ENCODE results near the gene CSNK1G1.

The CSNK1G1 gene

DNA sequence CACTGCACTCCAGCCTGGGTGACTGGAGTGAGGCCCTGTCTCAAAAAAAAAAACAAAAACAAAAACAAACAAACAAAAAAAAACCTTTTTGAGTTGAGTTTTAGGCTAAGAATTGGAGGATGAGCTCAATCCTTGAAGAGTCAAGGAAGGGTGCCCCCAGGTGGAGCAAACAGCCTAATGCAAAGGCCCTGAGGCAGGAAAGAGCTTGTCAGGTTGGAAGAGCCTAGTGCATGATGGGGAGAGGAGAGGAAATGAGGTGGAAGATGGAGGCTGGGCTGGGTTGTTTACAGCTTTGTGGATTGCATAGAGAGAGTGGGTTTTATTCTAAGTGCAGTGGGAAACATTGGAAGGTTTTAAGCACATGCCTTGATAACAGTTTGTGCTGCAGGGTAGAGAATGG, 206.5 kb downstream of the CSNK1G1 start:
- Mint-ChIP-seq H3K27me3 (peaks cover 30% of the 10 kb centered on the region), H3K4me1 (ENCODE audit: low read depth) (peaks cover 51% of the 10 kb centered on the region), H3K9me3 (no peaks in the 10 kb centered on the region), H3K36me3 (ENCODE audit: low read depth) (peaks cover 19% of the 10 kb centered on the region), H3K27ac (peak overlapping the region; percentile 23), H3K4me3 (no peak overlapping the region)
- intact Hi-C loops (cut with micrococcal nuclease), result no loop called here

DNA sequence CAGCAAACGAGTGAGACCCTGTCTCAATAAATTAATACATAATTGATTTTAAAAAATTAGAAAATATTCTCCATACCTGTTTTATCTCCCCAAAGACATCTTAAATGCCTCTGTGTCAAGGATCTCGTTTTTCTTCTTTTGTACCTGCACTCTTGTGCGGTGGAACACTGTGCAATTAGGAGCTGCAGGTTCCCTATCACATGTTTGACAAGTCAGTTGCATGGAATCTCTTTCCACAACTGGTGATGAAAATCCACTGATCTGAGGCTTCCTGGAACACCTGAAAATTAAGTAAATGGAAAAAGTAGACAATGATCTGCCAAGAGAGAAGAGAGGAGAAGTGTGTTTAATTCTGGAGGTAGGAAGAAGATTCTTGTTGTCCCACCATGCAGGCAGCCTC, 207.4 kb downstream of the CSNK1G1 start:
- intact Hi-C loops (cut with micrococcal nuclease), result no loop called here
- Mint-ChIP-seq H3K27me3 (peaks cover 29% of the 10 kb centered on the region), H3K4me1 (ENCODE audit: low read depth) (peaks cover 49% of the 10 kb centered on the region), H3K9me3 (no peaks in the 10 kb centered on the region), H3K36me3 (ENCODE audit: low read depth) (peaks cover 25% of the 10 kb centered on the region), H3K4me3 (no peak overlapping the region), H3K27ac (no peak overlapping the region)

DNA sequence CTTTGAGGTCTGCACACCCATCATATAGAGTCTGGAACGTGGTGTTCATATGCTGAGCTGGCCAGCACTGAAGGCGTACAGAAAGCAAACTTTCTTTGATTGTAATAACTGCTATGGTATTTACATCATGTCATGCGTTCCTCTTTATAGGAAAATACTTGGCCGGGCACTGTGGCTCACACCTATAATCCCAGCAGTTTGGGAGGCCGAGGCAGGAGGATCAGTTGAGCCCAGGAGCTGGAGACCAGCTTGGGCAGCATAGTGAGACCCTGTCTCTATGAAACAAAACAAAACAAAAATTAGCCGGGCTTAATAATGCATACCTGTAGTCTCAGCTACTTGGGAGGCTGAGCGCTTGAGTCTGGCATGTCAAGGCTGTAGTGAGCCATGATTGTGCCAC, 207.8 kb downstream of the CSNK1G1 start:
- no peak overlapping the region for H3K4me3 Mint-ChIP-seq
- H3K4me1 Mint-ChIP-seq (ENCODE audit: low read depth), result peaks cover 45% of the 10 kb centered on the region
- H3K9me3 Mint-ChIP-seq, result no peaks in the 10 kb centered on the region
- H3K36me3 Mint-ChIP-seq (ENCODE audit: low read depth), result peaks cover 29% of the 10 kb centered on the region
- intact Hi-C loops (cut with micrococcal nuclease), result no loop called here
- H3K27me3 Mint-ChIP-seq, result peaks cover 24% of the 10 kb centered on the region
- H3K27ac Mint-ChIP-seq, result no peak overlapping the region

DNA sequence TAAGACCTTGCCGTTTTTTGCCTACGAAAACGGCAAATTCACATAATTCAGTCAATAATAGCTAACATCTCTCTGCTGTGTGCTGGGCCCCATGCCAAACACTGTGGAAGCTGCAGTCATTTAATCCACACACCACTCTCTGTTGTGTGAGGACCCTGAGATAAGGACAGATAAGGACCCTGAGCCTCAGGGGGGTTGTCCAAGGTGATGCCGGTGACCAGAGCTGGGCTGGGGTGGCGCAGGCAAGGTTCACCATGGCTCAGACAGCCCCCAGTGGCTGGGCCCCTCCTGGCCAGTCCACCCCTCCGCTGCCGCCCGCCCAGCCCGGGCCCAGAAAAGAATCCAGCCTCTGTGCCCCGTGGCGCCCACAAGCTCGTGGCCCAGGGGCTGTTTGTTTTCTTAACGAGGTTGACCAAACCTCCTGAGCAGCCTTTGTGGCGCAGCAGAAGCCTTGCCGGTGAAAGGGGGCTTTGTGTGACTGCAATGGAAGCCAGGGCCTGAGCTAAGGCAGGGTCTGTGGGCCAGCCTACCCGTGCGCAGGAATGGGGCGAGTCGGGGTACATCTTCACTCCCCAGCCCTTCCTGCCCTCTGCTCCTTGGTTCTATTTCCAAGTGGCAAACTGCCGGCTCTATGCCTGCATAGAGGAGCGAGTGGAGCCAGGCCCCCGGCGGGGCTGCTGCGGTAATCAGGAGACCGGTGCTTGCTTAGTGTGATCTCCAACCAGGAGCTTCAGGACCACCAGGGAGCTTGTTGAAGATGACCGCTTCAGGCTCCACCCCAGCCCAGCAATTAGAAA, 208.9 kb downstream of the CSNK1G1 start:
- H3K27ac Mint-ChIP-seq, result no peak overlapping the region
- H3K4me1 Mint-ChIP-seq (ENCODE audit: low read depth), result peaks cover 36% of the 10 kb centered on the region
- peaks cover 40% of the 10 kb centered on the region for H3K36me3 Mint-ChIP-seq (ENCODE audit: low read depth)
- intact Hi-C loops (cut with micrococcal nuclease), result no loop called here
- no peak overlapping the region for H3K4me3 Mint-ChIP-seq
- H3K27me3 Mint-ChIP-seq, result peaks cover 14% of the 10 kb centered on the region
- no peaks in the 10 kb centered on the region for H3K9me3 Mint-ChIP-seq

DNA sequence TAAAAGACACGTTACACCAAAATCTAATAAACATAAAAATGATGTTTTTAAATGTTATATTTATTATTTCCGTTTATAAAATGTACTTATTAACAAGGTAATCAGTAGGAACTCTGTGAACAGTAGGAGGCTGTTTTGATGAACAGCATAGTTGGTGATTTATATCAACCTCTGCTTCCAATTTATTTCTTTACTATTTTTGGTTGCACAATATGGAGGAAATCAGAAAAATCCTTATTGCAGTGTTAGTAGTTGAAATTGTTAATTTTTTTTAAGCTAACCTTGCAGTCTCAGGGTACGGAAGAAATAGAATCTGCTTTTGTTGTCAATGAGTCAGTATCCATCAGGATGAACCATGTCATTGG, 209.5 kb downstream of the CSNK1G1 start:
- Mint-ChIP-seq H3K27ac (no peak overlapping the region), H3K36me3 (ENCODE audit: low read depth) (peaks cover 46% of the 10 kb centered on the region), H3K4me3 (no peak overlapping the region)

DNA sequence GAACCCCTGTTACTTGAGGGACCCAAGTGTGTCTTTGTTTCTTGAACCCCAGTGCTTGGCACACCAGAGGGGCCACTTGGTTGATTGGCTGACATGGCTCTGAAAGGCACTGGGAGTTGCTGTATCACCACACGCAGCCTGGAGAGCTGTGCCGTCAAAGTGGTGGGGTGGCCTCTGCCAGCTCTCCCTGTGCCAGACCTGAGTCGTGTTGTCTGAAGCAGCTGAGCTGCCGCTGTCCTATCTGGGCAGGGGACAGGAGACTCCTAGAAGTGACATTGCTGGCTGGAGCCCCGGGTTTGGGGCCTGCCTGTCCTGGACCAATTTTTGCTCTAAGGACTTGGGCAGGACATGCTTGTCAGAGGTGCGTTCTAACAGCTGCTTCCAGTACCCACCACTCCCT, 209.9 kb downstream of the CSNK1G1 start:
- Mint-ChIP-seq H3K27ac (no peak overlapping the region), H3K4me1 (ENCODE audit: low read depth) (peaks cover 39% of the 10 kb centered on the region), H3K9me3 (no peaks in the 10 kb centered on the region), H3K36me3 (ENCODE audit: low read depth) (peaks cover 51% of the 10 kb centered on the region), H3K4me3 (no peak overlapping the region), H3K27me3 (peaks cover 5% of the 10 kb centered on the region)
- intact Hi-C loops (cut with micrococcal nuclease), result no loop called here

More for the DNA sequence above, 209.5 kb downstream of the CSNK1G1 start:
- Mint-ChIP-seq H3K27me3 (peaks cover 8% of the 10 kb centered on the region), H3K4me1 (ENCODE audit: low read depth) (peaks cover 39% of the 10 kb centered on the region), H3K9me3 (no peaks in the 10 kb centered on the region)
- intact Hi-C loops (cut with micrococcal nuclease), result no loop called here

DNA sequence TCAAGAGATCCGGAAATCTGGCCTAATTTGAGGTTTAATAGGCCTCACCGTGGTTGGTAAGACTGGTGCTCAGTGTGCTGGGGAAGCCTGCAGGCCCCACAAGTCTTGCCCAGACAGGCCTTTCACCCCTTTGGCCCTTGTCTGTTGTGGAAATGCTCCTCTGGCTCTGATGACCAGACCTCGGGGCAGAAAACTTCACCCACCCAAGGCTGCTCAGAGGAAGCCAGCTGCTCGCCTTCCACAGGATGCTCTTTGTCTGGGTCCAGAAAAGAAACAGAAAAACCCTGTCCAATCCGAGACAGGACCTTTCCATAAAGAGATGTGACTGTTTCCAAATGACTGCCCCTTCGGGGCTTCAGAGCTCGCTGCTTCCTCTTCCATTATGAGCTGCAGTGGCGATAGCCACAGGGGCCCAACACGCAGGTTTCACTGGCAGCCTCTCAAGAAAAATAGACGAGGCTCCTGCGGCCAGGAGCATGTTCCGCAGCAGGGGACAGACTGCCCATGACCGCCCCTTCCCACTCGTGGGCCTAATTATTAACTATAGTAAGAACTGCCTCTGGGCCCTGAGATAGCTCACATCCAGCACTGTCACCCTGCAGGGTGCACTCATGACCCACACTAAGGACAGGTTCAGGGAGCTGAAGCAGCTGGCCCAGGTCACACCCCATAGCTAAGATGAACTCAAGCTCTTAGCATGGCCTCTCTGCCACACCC, 211.2 kb downstream of the CSNK1G1 start:
- H3K4me3 Mint-ChIP-seq, result no peak overlapping the region
- peaks cover 35% of the 10 kb centered on the region for H3K4me1 Mint-ChIP-seq (ENCODE audit: low read depth)
- H3K27ac Mint-ChIP-seq, result no peak overlapping the region
- peaks cover 64% of the 10 kb centered on the region for H3K36me3 Mint-ChIP-seq (ENCODE audit: low read depth)
- H3K27me3 Mint-ChIP-seq, result no peaks in the 10 kb centered on the region
- intact Hi-C loops (cut with micrococcal nuclease), result no loop called here
- no peaks in the 10 kb centered on the region for H3K9me3 Mint-ChIP-seq

DNA sequence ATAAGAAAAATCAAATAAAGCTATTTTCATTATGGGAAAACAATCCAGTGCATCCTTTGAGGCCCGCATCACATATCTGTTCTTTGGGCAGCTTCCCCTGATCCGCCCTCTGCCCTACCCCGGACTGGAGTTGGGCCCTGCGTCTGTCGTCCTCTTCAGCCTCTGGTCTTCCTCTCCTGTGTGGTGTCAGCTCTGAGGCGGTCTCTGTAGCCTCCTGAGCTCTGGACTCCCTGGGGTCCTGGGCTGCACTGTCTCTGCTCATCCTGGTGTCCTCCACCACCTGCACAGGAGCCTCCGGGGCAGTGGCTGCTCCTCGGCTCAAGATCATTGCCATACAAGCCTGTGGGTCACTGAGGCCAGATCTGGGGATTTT, 211.8 kb downstream of the CSNK1G1 start:
- intact Hi-C loops (cut with micrococcal nuclease), result no loop called here
- no peak overlapping the region for H3K4me3 Mint-ChIP-seq
- no peaks in the 10 kb centered on the region for H3K9me3 Mint-ChIP-seq
- H3K4me1 Mint-ChIP-seq (ENCODE audit: low read depth), result peaks cover 30% of the 10 kb centered on the region
- H3K27me3 Mint-ChIP-seq, result no peaks in the 10 kb centered on the region
- H3K36me3 Mint-ChIP-seq (ENCODE audit: low read depth), result peaks cover 66% of the 10 kb centered on the region
- no peak overlapping the region for H3K27ac Mint-ChIP-seq

DNA sequence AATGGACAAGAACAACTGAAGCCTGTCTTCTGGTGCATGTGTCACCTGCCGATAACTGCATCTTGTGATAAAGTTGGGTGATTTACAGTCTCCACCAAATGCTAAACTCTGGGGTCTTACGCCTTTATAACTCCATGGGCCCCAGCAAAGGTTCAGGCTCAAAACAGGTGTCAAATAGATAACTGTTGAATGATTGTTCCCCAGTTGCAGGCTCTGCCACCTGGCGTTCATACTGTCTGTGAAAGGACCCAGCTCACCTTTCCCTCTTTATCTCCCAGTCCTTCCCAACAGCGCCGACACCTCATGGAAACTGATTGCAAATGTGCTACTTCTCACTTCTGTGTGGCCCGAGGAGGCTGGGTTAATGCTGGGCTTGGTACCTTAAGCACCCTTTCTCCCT, 212.7 kb downstream of the CSNK1G1 start:
- Mint-ChIP-seq H3K27me3 (no peaks in the 10 kb centered on the region), H3K27ac (no peak overlapping the region), H3K4me3 (no peak overlapping the region), H3K9me3 (no peaks in the 10 kb centered on the region), H3K4me1 (ENCODE audit: low read depth) (peaks cover 25% of the 10 kb centered on the region), H3K36me3 (ENCODE audit: low read depth) (peaks cover 73% of the 10 kb centered on the region)
- intact Hi-C loops (cut with micrococcal nuclease), result no loop called here

DNA sequence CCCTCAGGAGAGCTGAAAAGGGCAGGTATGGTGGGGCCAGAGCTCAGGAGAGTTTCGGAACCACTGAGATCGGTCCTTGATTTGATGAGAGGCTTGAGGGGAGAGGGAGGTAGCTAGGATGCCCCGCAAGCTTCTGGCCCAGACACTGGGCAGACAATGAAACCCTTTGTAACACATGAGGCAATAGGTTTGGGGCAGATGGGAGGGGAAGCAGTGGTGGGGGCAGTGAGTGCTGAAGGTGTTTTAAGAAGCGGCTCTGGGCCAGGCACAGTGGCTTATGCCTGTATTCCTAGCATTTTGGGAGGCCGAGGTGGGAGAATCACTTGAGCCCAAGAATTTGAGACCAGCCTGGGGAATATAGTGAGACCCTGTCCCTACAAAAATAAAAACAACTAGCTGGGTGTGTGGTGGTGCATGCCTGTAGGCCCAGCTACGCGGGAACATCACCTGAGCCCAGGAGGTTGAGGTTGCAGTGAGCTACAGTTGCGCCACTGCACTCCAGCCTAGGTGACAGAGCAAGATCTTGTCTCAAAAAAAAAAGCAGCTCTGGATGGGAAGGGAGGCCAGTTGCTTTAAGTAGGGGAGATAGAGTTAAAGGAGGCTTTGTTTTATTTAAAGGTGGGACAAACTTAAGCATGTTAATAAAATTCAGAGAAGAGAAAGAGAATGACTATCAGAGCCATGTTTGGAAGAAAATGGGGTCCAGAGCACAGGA, 214.0 kb downstream of the CSNK1G1 start:
- H3K27me3 Mint-ChIP-seq, result no peaks in the 10 kb centered on the region
- H3K36me3 Mint-ChIP-seq (ENCODE audit: low read depth), result peaks cover 86% of the 10 kb centered on the region
- no peak overlapping the region for H3K4me3 Mint-ChIP-seq
- H3K4me1 Mint-ChIP-seq (ENCODE audit: low read depth), result peaks cover 25% of the 10 kb centered on the region
- intact Hi-C loops (cut with micrococcal nuclease), result no loop called here
- no peaks in the 10 kb centered on the region for H3K9me3 Mint-ChIP-seq
- peak overlapping the region; percentile 33 for H3K27ac Mint-ChIP-seq

DNA sequence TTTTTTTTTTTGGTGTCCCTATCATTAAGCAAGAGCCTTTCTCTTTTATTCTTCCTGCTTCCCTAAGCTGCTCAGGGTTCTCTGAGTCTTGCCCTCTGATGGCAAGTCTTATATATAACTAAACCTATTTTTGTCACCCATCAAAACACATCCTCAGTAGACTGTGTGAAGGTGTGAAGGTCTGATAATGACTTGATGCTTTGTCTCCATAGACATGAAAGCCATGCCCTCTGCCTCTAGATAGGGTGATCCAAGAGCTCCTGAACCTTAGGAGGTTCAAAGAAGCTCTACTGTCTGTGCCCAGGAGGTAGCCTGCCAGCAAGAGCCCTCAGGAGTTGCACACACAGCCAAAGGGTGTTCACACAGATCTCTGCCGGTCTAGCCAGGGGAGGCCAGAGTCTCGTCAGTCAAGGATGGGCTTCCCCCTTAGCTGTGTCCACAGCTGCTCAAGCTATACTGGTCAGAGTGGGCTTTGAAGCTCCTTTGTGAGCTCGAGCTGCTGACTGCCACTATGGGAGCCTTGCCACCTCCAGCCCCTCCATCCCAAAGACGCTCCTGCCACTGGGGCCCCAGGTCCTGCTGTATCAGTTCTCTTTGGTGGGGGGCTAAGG, 217.5 kb downstream of the CSNK1G1 start:
- H3K9me3 Mint-ChIP-seq, result no peaks in the 10 kb centered on the region
- H3K27ac Mint-ChIP-seq, result no peak overlapping the region
- no peaks in the 10 kb centered on the region for H3K27me3 Mint-ChIP-seq
- peaks cover 22% of the 10 kb centered on the region for H3K4me1 Mint-ChIP-seq (ENCODE audit: low read depth)
- intact Hi-C loops (cut with micrococcal nuclease), result loop anchor here (10.0 kb wide), 1 partner anchor 394 kb away; no protein-coding TSS in a partner anchor
- peaks cover 95% of the 10 kb centered on the region for H3K36me3 Mint-ChIP-seq (ENCODE audit: low read depth)
- no peak overlapping the region for H3K4me3 Mint-ChIP-seq

DNA sequence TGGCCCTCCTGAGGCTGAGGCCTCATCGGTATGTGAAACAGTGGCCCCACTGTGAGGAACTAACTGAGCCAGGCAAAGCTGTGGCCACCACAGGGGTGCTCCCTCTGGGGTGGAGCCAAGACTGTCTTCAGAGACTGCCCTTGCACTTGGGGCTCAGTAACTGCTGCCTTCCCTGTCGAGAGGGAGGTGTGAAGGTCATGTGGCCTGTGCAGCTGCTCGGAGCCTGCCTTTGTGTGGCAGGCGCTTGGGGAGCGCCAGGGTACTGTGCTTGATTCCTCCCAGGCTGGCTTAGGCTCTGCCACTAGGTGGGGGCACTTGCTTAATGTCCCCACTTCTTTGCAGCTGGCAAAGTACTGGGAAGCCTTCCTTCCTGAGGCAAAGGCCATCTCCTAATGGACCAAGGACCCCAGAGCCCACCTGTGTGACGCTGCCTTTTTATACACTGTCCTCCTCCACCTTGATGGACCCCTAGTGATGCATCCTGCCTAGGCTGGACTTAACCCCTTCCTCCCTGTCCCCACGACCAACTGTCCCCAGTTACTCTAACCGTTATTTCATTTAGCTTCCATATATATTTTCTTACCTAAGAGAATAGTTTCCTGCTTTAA, 218.6 kb downstream of the CSNK1G1 start:
- Mint-ChIP-seq H3K4me3 (no peak overlapping the region), H3K4me1 (ENCODE audit: low read depth) (peaks cover 31% of the 10 kb centered on the region), H3K27me3 (no peaks in the 10 kb centered on the region), H3K9me3 (no peaks in the 10 kb centered on the region), H3K27ac (no peak overlapping the region), H3K36me3 (ENCODE audit: low read depth) (peaks cover 95% of the 10 kb centered on the region)
- intact Hi-C loops (cut with micrococcal nuclease), result loop anchor here (10.0 kb wide), 1 partner anchor 393 kb away; no protein-coding TSS in a partner anchor

DNA sequence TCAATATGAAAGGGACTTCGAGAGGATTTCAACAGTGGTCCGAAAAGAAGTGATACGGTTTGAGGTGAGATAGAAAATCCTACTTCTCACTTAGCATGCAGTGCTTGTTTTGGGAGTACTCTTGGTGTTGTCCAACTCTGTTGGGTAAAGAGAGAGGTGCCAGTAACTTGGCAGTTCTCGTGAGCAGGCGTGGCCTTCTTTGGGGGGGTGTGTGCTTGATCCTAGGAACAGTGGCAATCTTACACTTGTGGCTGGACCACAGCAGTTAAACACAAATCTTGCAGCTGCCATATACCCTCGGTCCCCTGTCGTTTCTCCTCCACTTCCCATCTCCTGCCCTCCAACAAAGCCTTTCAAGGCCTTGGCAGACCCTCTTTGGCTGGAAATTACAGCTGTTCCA, 219.6 kb downstream of the CSNK1G1 start:
- Mint-ChIP-seq H3K27me3 (no peaks in the 10 kb centered on the region), H3K4me3 (no peak overlapping the region), H3K27ac (no peak overlapping the region), H3K4me1 (ENCODE audit: low read depth) (peaks cover 28% of the 10 kb centered on the region), H3K9me3 (no peaks in the 10 kb centered on the region), H3K36me3 (ENCODE audit: low read depth) (peaks cover 95% of the 10 kb centered on the region)
- intact Hi-C loops (cut with micrococcal nuclease), result loop anchor here (10.0 kb wide), 1 partner anchor 392 kb away; no protein-coding TSS in a partner anchor

Measured in dendritic cell treated with granulocyte-macrophage colony-stimulating factor and Interleukin-4, amounts not matched to agents 40 ng/mL and 50 ng/mL, for 4 days (primary cell).